Lower lobe of right lung (tissue), 2 donors: ENCODE results near the gene TRIM2. TPM values are rescaled to one million over a fixed set of nuclear protein-coding genes. Genes with fewer than 3 reads are reported as not detected.

Experiments
- ATAC-seq, 2 donors: fragments of 200-7000 bp; cut with Tn5 transposase; one replicate each; pipeline ENCODE4 v1.9.1; 2020 to 2022; ENCODE audit warnings: mild to moderate bottlenecking in 2 of 2, moderate library complexity in 2 of 2
- DNase-seq: peaks from one replicate; pipeline ENCODE4 v3.0.0-alpha.2; 2020
- H3K27ac ChIP-seq: fragments of 200-600 bp; one replicate; pipeline ENCODE4 v1.8.0; 2022
- H3K27me3 ChIP-seq: fragments of 200-600 bp; one replicate; pipeline ENCODE4 v1.8.0; 2022; ENCODE audit warnings: low read depth
- H3K36me3 ChIP-seq: fragments of 200-600 bp; one replicate; pipeline ENCODE4 v1.8.0; 2022; ENCODE audit warnings: mild to moderate bottlenecking
- H3K4me1 ChIP-seq: fragments of 200-600 bp; one replicate; pipeline ENCODE4 v1.8.0; 2022
- H3K4me3 ChIP-seq: fragments of 200-600 bp; one replicate; pipeline ENCODE4 v1.8.0; 2022; ENCODE audit warnings: mild to moderate bottlenecking
- H3K9me3 ChIP-seq: fragments of 200-600 bp; one replicate; pipeline ENCODE4 v1.8.0; 2022
- CTCF ChIP-seq: fragments of 200-600 bp; IDR thresholded peaks from one replicate; pipeline ENCODE4 v1.8.0; 2022; ENCODE audit warnings: antibody characterized with exemption, mild to moderate bottlenecking
- intact Hi-C: fragments of 100-400 bp; cut with DNase I; formaldehyde crosslinking; loops from one replicate; pipeline ENCODE4 v1.11.0; 2022
- total RNA-seq: library from RNA; stranded (reverse); fragmentation: NEBNext Ultra II Directional; extraction: Animal tissue kit (Norgen Biotek cat#: 25700); gene quantifications from one replicate; pipeline ENCODE4 v1.2.1, GENCODE V29; 2021
- donor health status: DM: no; HTN: yes; CAD: no; lungs with severe emphysema.

TRIM2 gene
- total RNA-seq, 1 donor from 2014 or later = 32.6 TPM

GRCh38 chr4:153169776-153170175 is 34.5 kb upstream of the TRIM2 start:
- Histone ChIP-seq H3K27ac (no peak overlapping the region), H3K27me3 (no peaks in the 10 kb centered on the region), H3K36me3 (no peaks in the 10 kb centered on the region), H3K9me3 (no peaks in the 10 kb centered on the region), H3K4me3 (no peak overlapping the region), H3K4me1 (no peaks in the 10 kb centered on the region)
- intact Hi-C loops = no loop called here
- ATAC-seq (no peak), DNase-seq (no peak)
- no peak for TF ChIP-seq CTCF

GRCh38 chr4:153170407-153170806 is 33.8 kb upstream of the TRIM2 start:
- no peaks in the 10 kb centered on the region for H3K27me3 ChIP-seq
- no peak for TF ChIP-seq CTCF
- H3K4me1 ChIP-seq = no peaks in the 10 kb centered on the region
- ATAC-seq = peak in 1 of 2 donors; percentile 9
- no peak overlapping the region for H3K4me3 ChIP-seq
- DNase-seq = no peak
- H3K9me3 ChIP-seq = no peaks in the 10 kb centered on the region
- H3K36me3 ChIP-seq = no peaks in the 10 kb centered on the region
- no peak overlapping the region for H3K27ac ChIP-seq
- intact Hi-C loops = no loop called here

GRCh38 chr4:153174821-153175567 is 29.2 kb upstream of the TRIM2 start:
- Histone ChIP-seq H3K36me3 (no peaks in the 10 kb centered on the region), H3K9me3 (no peaks in the 10 kb centered on the region), H3K4me1 (no peaks in the 10 kb centered on the region), H3K27ac (no peak overlapping the region), H3K27me3 (no peaks in the 10 kb centered on the region), H3K4me3 (no peak overlapping the region)
- no peak for TF ChIP-seq CTCF
- ATAC-seq (no peak), DNase-seq (no peak)
- intact Hi-C loops = no loop called here

GRCh38 chr4:153176938-153177337 is 27.3 kb upstream of the TRIM2 start:
- Histone ChIP-seq H3K4me3 (no peak overlapping the region), H3K27me3 (no peaks in the 10 kb centered on the region), H3K4me1 (no peaks in the 10 kb centered on the region), H3K36me3 (no peaks in the 10 kb centered on the region), H3K9me3 (no peaks in the 10 kb centered on the region), H3K27ac (no peak overlapping the region)
- DNase-seq (no peak), ATAC-seq (no peak)
- TF ChIP-seq CTCF = no peak
- intact Hi-C loops = no loop called here

GRCh38 chr4:153177841-153178240 is 26.4 kb upstream of the TRIM2 start:
- intact Hi-C loops = no loop called here
- no peak for ATAC-seq

More at GRCh38 chr4:153177841-153178240, 26.4 kb upstream of the TRIM2 start:
- H3K4me3 ChIP-seq = no peak overlapping the region
- no peak for TF ChIP-seq CTCF
- no peak overlapping the region for H3K27ac ChIP-seq
- H3K36me3 ChIP-seq = no peaks in the 10 kb centered on the region
- H3K9me3 ChIP-seq = no peaks in the 10 kb centered on the region
- no peaks in the 10 kb centered on the region for H3K4me1 ChIP-seq
- DNase-seq = no peak
- no peaks in the 10 kb centered on the region for H3K27me3 ChIP-seq
